ENCODE data around the gene CPNE7. TPM values are rescaled to one million over a fixed set of nuclear protein-coding genes. Genes with fewer than 3 reads are reported as not detected.

CPNE7 gene
- total RNA-seq, 1 donor from 2014 or later: 21.1 TPM

DNA sequence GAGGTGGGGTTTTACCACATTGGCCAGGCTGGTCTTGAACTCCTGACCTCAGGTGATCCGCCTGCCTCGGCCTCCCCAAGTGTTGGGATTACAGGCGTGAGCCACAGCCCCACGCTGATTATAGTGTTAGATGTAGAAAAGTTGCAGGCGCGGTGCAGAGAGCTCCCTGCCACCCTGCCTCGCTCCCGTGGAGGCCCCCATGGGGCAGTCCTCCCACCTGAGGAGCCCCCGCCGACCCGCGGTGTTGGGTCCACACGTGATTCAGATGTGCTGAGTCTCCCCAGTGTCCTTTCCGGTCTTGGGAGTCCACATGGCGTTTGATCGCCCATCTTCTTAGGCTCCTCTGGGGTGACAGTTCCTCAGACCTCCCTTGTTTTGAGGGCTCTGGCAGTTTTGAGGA lies 20.3 kb upstream of the CPNE7 start:
- no peak overlapping the region for H3K4me3 Mint-ChIP-seq
- Histone ChIP-seq H4K20me1 (ENCODE audit: low read depth) (no peaks in the 10 kb centered on the region), H3K9me3 (ENCODE audit: low read depth) (no peaks in the 10 kb centered on the region), H3K79me2 (ENCODE audit: low read depth) (peaks cover 7% of the 10 kb centered on the region), H3K36me3 (no peaks in the 10 kb centered on the region), H3K4me1 (no peaks in the 10 kb centered on the region), H3F3A (ENCODE audit: low read depth) (peaks cover 26% of the 10 kb centered on the region), H3K9ac (no peak overlapping the region), H3K4me2 (no peak overlapping the region), H3K4me3 (no peak overlapping the region), H3K27ac (no peak overlapping the region), H3K27me3 (no peaks in the 10 kb centered on the region), H2AFZ (replicated peaks) (no peak overlapping the region)
- H3K36me3 Mint-ChIP-seq: peaks cover 21% of the 10 kb centered on the region
- no peak for TF ChIP-seq EZH2 (IDR thresholded peaks at IDR 0.05)
- TF ChIP-seq, protein P1, sequence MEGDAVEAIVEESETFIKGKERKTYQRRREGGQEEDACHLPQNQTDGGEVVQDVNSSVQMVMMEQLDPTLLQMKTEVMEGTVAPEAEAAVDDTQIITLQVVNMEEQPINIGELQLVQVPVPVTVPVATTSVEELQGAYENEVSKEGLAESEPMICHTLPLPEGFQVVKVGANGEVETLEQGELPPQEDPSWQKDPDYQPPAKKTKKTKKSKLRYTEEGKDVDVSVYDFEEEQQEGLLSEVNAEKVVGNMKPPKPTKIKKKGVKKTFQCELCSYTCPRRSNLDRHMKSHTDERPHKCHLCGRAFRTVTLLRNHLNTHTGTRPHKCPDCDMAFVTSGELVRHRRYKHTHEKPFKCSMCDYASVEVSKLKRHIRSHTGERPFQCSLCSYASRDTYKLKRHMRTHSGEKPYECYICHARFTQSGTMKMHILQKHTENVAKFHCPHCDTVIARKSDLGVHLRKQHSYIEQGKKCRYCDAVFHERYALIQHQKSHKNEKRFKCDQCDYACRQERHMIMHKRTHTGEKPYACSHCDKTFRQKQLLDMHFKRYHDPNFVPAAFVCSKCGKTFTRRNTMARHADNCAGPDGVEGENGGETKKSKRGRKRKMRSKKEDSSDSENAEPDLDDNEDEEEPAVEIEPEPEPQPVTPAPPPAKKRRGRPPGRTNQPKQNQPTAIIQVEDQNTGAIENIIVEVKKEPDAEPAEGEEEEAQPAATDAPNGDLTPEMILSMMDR (IDR thresholded peaks at IDR 0.05): no peak
- TF ChIP-seq EZH2phosphoT487 (IDR thresholded peaks at IDR 0.05): no peak
- H3K4me1 Mint-ChIP-seq: peaks cover 10% of the 10 kb centered on the region
- no peaks in the 10 kb centered on the region for H3K9me3 Mint-ChIP-seq
- no peak for DNase-seq (ENCODE audit: low spot score)
- no peak overlapping the region for H3K27ac Mint-ChIP-seq
- peaks cover 10% of the 10 kb centered on the region for H3K27me3 Mint-ChIP-seq (ENCODE audit: insufficient read depth, low read depth)

DNA sequence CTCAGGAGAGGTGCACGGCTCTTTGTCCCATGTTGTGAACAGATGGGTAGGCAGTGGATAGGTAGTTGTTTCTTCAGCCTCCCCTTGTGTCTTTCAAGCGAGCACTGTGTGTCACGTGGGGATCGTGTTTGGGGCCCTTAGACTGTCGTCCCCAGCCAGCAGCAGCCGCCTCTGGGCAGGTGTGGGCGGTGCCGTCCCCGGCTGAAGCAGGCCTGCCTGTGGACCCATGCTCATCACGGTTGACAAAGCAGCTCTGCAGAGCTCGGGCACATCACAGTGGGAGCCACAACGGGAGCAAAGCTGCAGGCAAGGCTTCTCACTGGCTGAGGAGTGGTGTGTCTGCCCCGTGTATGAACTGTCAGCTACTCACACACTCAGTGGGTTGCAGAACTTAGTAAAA lies 19.8 kb upstream of the CPNE7 start:
- H3K9ac ChIP-seq: no peak overlapping the region
- H3K4me1 ChIP-seq: no peaks in the 10 kb centered on the region
- H3K27me3 Mint-ChIP-seq (ENCODE audit: insufficient read depth, low read depth): peaks cover 10% of the 10 kb centered on the region
- H3K4me3 Mint-ChIP-seq: no peak overlapping the region
- no peaks in the 10 kb centered on the region for H3K9me3 ChIP-seq (ENCODE audit: low read depth)
- H3K9me3 Mint-ChIP-seq: no peaks in the 10 kb centered on the region
- no peak overlapping the region for H3K27ac ChIP-seq
- no peak for TF ChIP-seq EZH2phosphoT487 (IDR thresholded peaks at IDR 0.05)
- no peak for TF ChIP-seq EZH2 (IDR thresholded peaks at IDR 0.05)
- TF ChIP-seq, protein P1 (IDR thresholded peaks at IDR 0.05): no peak
- H3K4me2 ChIP-seq: no peak overlapping the region
- no peaks in the 10 kb centered on the region for H3K36me3 ChIP-seq
- H4K20me1 ChIP-seq (ENCODE audit: low read depth): peaks cover 3% of the 10 kb centered on the region
- no peak overlapping the region for H3K4me3 ChIP-seq
- peaks cover 21% of the 10 kb centered on the region for H3K36me3 Mint-ChIP-seq
- no peak overlapping the region for H3K27ac Mint-ChIP-seq
- H3F3A ChIP-seq (ENCODE audit: low read depth): peaks cover 26% of the 10 kb centered on the region
- H3K27me3 ChIP-seq: no peaks in the 10 kb centered on the region
- H2AFZ ChIP-seq (replicated peaks): no peak overlapping the region
- DNase-seq (ENCODE audit: low spot score): no peak
- peaks cover 10% of the 10 kb centered on the region for H3K4me1 Mint-ChIP-seq
- H3K79me2 ChIP-seq (ENCODE audit: low read depth): peaks cover 10% of the 10 kb centered on the region

DNA sequence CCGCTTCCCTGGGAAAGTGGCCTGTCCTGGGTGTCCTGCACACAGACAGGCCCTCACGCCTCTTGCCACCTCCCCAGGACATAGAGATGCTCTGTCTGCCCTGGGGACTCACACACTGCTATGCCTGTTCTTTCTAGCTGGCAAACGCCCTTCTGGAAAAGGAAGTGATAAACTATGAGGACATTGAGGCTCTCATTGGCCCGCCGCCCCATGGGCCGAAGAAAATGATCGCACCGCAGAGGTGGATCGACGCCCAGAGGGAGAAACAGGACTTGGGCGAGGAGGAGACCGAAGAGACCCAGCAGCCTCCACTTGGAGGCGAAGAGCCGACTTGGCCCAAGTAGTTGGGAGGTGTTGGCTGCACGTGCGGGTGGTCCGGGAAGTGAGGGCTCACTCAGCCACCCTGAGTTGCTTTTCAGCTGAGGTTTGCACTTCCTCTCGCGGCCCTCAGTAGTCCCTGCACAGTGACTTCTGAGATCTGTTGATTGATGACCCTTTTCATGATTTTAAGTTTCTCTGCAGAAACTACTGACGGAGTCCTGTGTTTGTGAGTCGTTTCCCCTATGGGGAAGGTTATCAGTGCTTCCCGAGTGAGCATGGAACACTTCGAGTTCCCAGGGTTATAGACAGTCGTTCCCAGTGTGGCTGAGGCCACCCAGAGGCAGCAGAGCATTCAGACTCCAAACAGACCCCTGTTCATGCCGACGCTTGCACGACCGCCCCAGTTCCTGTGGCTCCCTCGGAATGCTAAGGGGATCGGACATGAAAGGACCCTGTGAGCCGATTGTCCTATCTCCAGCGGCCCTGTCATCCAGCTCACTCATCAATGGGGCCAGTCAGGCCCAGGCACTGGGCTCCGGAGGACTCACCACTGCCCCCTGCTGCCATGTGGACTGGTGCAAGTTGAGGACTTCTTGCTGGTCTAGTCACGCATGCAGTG lies 18.5 kb upstream of the CPNE7 start:
- H3K36me3 ChIP-seq: peaks cover 3% of the 10 kb centered on the region

More for the DNA sequence above, 18.5 kb upstream of the CPNE7 start:
- Histone ChIP-seq H3K27ac (peak overlapping the region; percentile 51), H3K27me3 (no peaks in the 10 kb centered on the region), H3K4me2 (no peak overlapping the region), H2AFZ (replicated peaks) (no peak overlapping the region), H3K9me3 (ENCODE audit: low read depth) (no peaks in the 10 kb centered on the region), H3K79me2 (ENCODE audit: low read depth) (peaks cover 22% of the 10 kb centered on the region), H3K9ac (no peak overlapping the region), H3K4me3 (no peak overlapping the region), H4K20me1 (ENCODE audit: low read depth) (peaks cover 15% of the 10 kb centered on the region), H3F3A (ENCODE audit: low read depth) (peaks cover 36% of the 10 kb centered on the region), H3K4me1 (peaks cover 5% of the 10 kb centered on the region)
- Mint-ChIP-seq H3K9me3 (no peaks in the 10 kb centered on the region), H3K4me1 (peaks cover 18% of the 10 kb centered on the region), H3K27ac (peak overlapping the region; percentile 12), H3K36me3 (peaks cover 19% of the 10 kb centered on the region), H3K27me3 (ENCODE audit: insufficient read depth, low read depth) (peaks cover 8% of the 10 kb centered on the region), H3K4me3 (peak overlapping the region; percentile 67)
- no peak for TF ChIP-seq EZH2phosphoT487 (IDR thresholded peaks at IDR 0.05)
- no peak for TF ChIP-seq EZH2 (IDR thresholded peaks at IDR 0.05)
- TF ChIP-seq, protein P1 (IDR thresholded peaks at IDR 0.05): peak; percentile 77
- peak; percentile 92 for DNase-seq (ENCODE audit: low spot score)
